SK-N-SH (cell line): ENCODE data around the gene CDH4.

Source experiments
- TAF1 ChIP-seq: IDR thresholded peaks from 2 replicates; pipeline ENCODE4 v1.6.1; 2012; ENCODE audit warnings: low read depth, mild to moderate bottlenecking, low read length, moderate library complexity, borderline replicate concordance
- TF ChIP-seq, protein P1 (sequence below): fragments of 200-600 bp; sonication (generic); IDR thresholded peaks from 2 replicates; pipeline ENCODE4 v1.6.1; 2017; ENCODE audit warnings: antibody characterized with exemption, mild to moderate bottlenecking, moderate library complexity

DNA sequence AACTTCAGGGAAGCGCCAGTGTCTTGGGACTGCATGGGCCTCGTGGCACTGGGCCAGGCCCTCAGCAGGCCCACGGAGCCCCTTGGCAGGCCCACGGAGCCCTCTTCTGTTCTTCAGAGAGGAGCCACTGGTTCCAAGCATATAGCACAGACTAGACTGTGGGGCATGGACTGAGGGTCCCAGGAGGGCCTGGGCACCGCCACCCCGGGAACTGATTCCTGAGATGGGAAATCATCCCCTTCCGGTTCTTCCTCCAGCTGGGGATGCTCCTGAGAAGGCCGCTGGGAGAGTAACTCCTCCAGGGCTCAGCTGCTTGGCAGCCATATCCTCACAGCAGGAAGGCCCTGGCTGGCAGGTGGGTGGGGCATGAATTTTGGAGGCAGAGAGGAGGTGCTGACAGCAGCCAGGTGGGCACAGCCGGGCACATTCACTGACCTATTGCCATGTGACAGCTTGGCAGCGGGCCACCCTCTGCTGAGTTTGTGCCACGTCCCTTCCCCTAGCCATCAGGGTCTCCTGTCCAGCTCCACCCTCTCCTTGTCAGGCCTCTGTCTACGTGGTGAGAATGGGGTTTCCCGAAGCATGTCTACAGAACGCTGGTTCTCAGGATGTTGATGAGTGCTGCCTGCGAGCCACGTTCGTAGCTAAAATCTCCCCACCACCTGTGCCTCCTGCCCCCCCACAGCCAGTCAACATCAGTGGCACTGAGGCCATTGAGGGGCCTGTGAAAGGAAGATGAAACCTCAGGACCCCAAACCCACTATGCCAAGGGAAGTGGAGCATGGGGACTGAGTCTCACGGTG lies 661.6 kb downstream of the CDH4 start:
- TF ChIP-seq, protein P1, sequence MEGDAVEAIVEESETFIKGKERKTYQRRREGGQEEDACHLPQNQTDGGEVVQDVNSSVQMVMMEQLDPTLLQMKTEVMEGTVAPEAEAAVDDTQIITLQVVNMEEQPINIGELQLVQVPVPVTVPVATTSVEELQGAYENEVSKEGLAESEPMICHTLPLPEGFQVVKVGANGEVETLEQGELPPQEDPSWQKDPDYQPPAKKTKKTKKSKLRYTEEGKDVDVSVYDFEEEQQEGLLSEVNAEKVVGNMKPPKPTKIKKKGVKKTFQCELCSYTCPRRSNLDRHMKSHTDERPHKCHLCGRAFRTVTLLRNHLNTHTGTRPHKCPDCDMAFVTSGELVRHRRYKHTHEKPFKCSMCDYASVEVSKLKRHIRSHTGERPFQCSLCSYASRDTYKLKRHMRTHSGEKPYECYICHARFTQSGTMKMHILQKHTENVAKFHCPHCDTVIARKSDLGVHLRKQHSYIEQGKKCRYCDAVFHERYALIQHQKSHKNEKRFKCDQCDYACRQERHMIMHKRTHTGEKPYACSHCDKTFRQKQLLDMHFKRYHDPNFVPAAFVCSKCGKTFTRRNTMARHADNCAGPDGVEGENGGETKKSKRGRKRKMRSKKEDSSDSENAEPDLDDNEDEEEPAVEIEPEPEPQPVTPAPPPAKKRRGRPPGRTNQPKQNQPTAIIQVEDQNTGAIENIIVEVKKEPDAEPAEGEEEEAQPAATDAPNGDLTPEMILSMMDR, result no peak
- TF ChIP-seq TAF1, result no peak
